Right lobe of liver (tissue), 6 donors: ENCODE data around the gene TUBGCP2. TPM values are rescaled to one million over a fixed set of nuclear protein-coding genes. Genes with fewer than 3 reads are reported as not detected.
A peak's percentile ranks its signal among the peaks of the same experiment; 100 is the strongest.
"Not testable (repeated sequence)": the region's sequence is repeated elsewhere in the genome, so short reads cannot be mapped to it uniquely, and the experiment has no call there.

Experiments used
- ATAC-seq, 4 donors: fragments of 200-7000 bp; cut with Tn5 transposase; one replicate each; pipeline ENCODE4 v1.9.1; 2020; ENCODE audit warnings: mild to moderate bottlenecking in 4 of 4, moderate library complexity in 4 of 4
- DNase-seq, 3 donors: peaks; one replicate each; pipeline ENCODE4 v3.0.0-alpha.2; 2020
- H3K27ac ChIP-seq, 3 donors: fragments of 200-600 bp; one replicate each; pipeline ENCODE4 v1.8.0; 2022
- H3K27me3 ChIP-seq, 2 donors: fragments of 200-600 bp; one replicate each; pipeline ENCODE4 v1.8.0; 2022
- H3K36me3 ChIP-seq, 4 donors: fragments of 200-600 bp; sonication (generic) in 1 of 4; one replicate each; pipeline versions ENCODE4 v1.5.1 to v1.8.0; 2017 to 2022; ENCODE audit warnings: control low read depth in 1 of 4
- H3K4me1 ChIP-seq, 4 donors: fragments of 200-600 bp; sonication (generic) in 1 of 4; one replicate each; pipeline versions ENCODE4 v1.5.1 to v1.8.0; 2017 to 2022; ENCODE audit warnings: control low read depth in 1 of 4
- H3K4me3 ChIP-seq, 3 donors: fragments of 200-600 bp; one replicate each; pipeline ENCODE4 v1.8.0; 2022
- H3K9me3 ChIP-seq, 4 donors: fragments of 200-600 bp; sonication (generic) in 1 of 4; one replicate each; pipeline versions ENCODE4 v1.5.1 to v1.8.0; 2017 to 2022; ENCODE audit warnings: control low read depth in 1 of 4
- POLR2A ChIP-seq: fragments of 450-650 bp; IDR thresholded peaks from one replicate; pipeline ENCODE4 v1.6.1; 2017; ENCODE audit warnings: antibody characterized with exemption, mild to moderate bottlenecking
- WGBS: methylation state at CpG from one replicate; pipeline ENCODE4 v1.1.6; 2018; ENCODE audit warnings: low coverage, low lambda C conversion rate; ENCODE audit not compliant: insufficient coverage; ENCODE audit errors: missing lambda C conversion rate; 5-methylcytosine and 5-hydroxymethylcytosine counted together
- intact Hi-C, 2 donors: fragments of 100-400 bp; cut with DNase I; formaldehyde crosslinking; loops; one replicate each; pipeline versions ENCODE4 v1.11.2 to v1.14.1; 2022
- total RNA-seq, 6 experiments: library from RNA; depleted of rRNA in 2 of 6; stranded (reverse); fragments of >200 nt in 2 of 6; fragmentation: NEBNext Ultra II Directional in 3 of 6; extraction: Animal tissue kit (Norgen Biotek cat#: 25700) in 3 of 6; gene quantifications; one replicate each; pipeline versions ENCODE4 v1.1.0 to v1.2.4, GENCODE V29; 2016 to 2023
- TF ChIP-seq, protein P1 (sequence below), 4 donors: fragments of 200-600 bp in 3 of 4; fragments of 450-650 bp in 1 of 4; IDR thresholded peaks; one replicate each; pipeline versions ENCODE4 v1.5.1 to v1.8.0; 2016 to 2022; ENCODE audit warnings: antibody characterized with exemption in 4 of 4, mild to moderate bottlenecking in 2 of 4
- donor health status: DM: no; HTN: yes; CAD: no.
- donor health status: DM: no; HTN: no; CAD: no.
- donor health status: DM: no; HTN: no; CAD: no.
- donor health status: DM: no; HTN: yes; CAD: no.
- donor health status: DM: no; HTN: yes; CAD: no.

The TUBGCP2 gene
- total RNA-seq, 6 experiments from 2014 or later = 19.6 to 30.0 (median 25.6) TPM

DNA sequence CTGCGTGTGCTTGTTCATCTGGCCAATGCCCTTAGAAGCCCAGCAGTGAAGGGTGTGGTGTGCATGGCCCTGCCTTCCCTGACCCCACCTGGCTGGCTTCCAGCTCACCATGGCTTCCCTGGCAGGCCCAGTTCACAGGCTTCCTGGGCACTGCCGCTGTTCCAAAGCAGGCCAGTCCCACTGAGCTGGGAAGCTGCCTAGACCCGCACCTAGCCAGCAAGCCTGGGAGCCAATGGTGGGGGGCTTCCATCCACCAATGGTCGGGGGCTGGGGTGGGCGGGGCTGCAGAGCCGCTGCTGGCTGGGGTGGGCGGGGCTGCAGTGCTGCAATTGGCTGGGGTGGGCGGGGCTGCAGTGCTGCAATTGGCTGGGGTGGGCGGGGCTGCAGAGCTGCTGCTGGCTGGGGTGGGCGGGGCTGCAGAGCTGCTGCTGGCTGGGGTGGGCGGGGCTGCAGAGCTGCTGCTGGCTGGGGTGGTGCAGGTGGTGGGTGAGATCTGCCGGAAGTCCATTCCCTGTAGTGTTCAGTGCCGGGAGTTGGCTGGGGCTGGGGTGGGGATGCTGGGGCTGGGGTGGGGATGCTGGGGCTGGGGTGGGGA is 15.6 kb upstream of the TUBGCP2 start:
- Histone ChIP-seq H3K36me3 (no peaks in the 10 kb centered on the region), H3K27me3 (peaks cover 14 to 24% of the 10 kb centered on the region in 2 donors), H3K4me1 (peaks cover 0 to 9% (median 0%) of the 10 kb centered on the region in 4 donors), H3K27ac (no peak overlapping the region), H3K4me3 (peak overlapping the region in 2 of 3 donors; percentile 33 to 42), H3K9me3 (no peaks in the 10 kb centered on the region)
- 19% methylated on average over 4 of the region's 13 CpGs for WGBS
- ATAC-seq (peak; percentile 74 to 81 (median 77)), DNase-seq (peak; percentile 72 to 80 (median 76))
- intact Hi-C loops = loop anchor here in 1 of 2 donors (10.0 kb wide), 1 partner anchor 51 kb away; the partner anchor contains the start of genes ECHS1 and PAOX
- TF ChIP-seq, protein P1, sequence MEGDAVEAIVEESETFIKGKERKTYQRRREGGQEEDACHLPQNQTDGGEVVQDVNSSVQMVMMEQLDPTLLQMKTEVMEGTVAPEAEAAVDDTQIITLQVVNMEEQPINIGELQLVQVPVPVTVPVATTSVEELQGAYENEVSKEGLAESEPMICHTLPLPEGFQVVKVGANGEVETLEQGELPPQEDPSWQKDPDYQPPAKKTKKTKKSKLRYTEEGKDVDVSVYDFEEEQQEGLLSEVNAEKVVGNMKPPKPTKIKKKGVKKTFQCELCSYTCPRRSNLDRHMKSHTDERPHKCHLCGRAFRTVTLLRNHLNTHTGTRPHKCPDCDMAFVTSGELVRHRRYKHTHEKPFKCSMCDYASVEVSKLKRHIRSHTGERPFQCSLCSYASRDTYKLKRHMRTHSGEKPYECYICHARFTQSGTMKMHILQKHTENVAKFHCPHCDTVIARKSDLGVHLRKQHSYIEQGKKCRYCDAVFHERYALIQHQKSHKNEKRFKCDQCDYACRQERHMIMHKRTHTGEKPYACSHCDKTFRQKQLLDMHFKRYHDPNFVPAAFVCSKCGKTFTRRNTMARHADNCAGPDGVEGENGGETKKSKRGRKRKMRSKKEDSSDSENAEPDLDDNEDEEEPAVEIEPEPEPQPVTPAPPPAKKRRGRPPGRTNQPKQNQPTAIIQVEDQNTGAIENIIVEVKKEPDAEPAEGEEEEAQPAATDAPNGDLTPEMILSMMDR (IDR thresholded peaks at IDR 0.05) = no peak
- no peak for TF ChIP-seq POLR2A

DNA sequence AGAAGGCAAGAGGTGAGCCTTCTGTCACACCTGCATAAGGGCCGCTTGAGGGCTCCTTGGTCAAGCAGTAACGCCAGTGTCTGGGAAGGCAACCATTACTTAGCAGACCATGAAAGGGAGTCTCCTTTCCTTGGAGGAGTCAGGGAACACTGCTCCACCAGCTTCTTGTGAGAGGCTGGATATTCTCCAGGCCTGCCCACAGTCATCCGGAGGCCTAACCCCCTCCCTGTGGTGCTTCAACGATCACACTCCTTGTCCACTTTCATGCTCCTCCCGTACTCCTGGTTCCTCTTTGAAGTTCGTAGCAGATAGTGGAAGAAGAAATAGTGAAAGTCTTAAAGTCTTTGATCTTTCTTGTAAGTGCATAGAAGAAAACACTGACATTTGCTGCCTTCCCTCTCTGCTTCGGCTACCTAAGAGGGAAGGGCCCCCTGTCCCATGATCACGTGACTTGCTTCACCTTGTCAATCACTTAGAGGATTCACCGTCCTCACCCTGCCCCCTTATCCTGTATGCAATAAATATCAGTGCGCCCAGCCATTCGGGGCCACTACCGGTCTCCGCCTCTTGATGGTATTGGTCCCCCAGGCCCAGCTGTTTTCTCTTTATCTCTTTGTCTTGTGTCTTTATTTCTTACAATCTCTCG is 13.5 kb upstream of the TUBGCP2 start:
- not testable (repeated sequence) for H3K27ac ChIP-seq, H3K9me3 ChIP-seq, DNase-seq, H3K36me3 ChIP-seq, H3K4me3 ChIP-seq, ATAC-seq
- 73% methylated on average over 11 of the region's 14 CpGs for WGBS
- Histone ChIP-seq H3K27me3 (peaks cover 7 to 15% of the 10 kb centered on the region in 2 donors), H3K4me1 (peaks cover 0 to 14% (median 0%) of the 10 kb centered on the region in 4 donors)
- intact Hi-C loops = loop anchor here in 1 of 2 donors (10.0 kb wide), 1 partner anchor 53 kb away; the partner anchor contains the start of genes ECHS1 and PAOX

GRCh38 chr10:133320852-133321422 is 12.3 kb upstream of the TUBGCP2 start:
- DNase-seq, H3K27me3 ChIP-seq, H3K36me3 ChIP-seq, ATAC-seq, H3K27ac ChIP-seq, H3K9me3 ChIP-seq, H3K4me3 ChIP-seq: not testable (repeated sequence)
- H3K4me1 ChIP-seq = peaks cover 0 to 14% (median 0%) of the 10 kb centered on the region in 4 donors
- 95% methylated on average over 6 of the region's 6 CpGs for WGBS
- intact Hi-C loops = loop anchor here in 1 of 2 donors (10.0 kb wide), 1 partner anchor 54 kb away; the partner anchor contains the start of genes ECHS1 and PAOX

DNA sequence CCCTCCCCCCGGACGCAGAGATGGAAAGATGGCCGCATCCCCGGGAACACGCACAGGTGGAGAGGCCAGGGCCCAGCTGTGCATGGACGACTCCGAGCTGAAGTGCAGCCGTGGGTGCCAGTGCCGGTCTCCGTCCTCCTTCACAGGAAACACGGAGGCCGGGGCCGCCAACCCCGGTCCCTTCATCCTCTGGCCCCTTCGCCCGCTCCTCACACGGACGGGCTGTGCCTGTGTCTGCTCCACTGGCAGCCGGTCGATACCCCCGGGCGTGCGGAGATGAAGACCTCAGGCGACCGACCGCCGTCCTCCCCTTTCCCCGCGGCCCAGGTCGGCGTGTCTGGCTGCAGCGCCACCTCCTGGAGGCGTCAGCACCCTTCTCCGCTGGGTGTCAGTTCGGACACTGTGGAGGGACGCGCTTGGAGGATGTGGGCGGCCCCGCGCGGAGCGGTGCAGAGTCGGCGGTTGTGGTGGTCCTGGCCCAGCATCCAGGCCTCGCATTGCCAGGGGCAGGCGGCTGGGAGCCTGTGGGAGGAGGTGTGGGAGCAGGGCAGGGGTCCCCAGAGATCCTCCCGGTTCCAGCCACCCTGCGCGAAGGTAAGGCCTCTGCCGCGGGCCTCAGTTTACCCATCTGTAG is 9.9 kb upstream of the TUBGCP2 start:
- H3K4me1 ChIP-seq = peaks cover 0 to 5% (median 0%) of the 10 kb centered on the region in 4 donors
- peak overlapping the region in 1 of 3 donors; percentile 33 for H3K4me3 ChIP-seq
- H3K27ac ChIP-seq = no peak overlapping the region
- 4% methylated on average over 17 of the region's 51 CpGs for WGBS
- ATAC-seq = peak; percentile 87 to 92 (median 90)
- H3K9me3 ChIP-seq = no peaks in the 10 kb centered on the region
- TF ChIP-seq, protein P1 (IDR thresholded peaks at IDR 0.05) = peak; percentile 64 to 73 (median 72)
- no peak for TF ChIP-seq POLR2A
- no peaks in the 10 kb centered on the region for H3K27me3 ChIP-seq
- no peaks in the 10 kb centered on the region for H3K36me3 ChIP-seq
- intact Hi-C loops = no loop called here
- peak in 1 of 3 donors; percentile 73 for DNase-seq

- Histone ChIP-seq H3K27ac (no peak overlapping the region), H3K4me3 (no peak overlapping the region), H3K27me3 (no peaks in the 10 kb centered on the region), H3K36me3 (peaks cover 0 to 7% (median 3%) of the 10 kb centered on the region in 4 donors), H3K9me3 (no peaks in the 10 kb centered on the region), H3K4me1 (peaks cover 0 to 5% (median 0%) of the 10 kb centered on the region in 4 donors)
- 100% methylated on average over 2 of the region's 7 CpGs for WGBS
- TF ChIP-seq, protein P1 (IDR thresholded peaks at IDR 0.05) = no peak
- intact Hi-C loops = no loop called here
- no peak for ATAC-seq
- DNase-seq = no peak
Measured at GRCh38 chr10:133316732-133317131, 8.1 kb upstream of the TUBGCP2 start.
